ENCODE results near the gene DLG2.

The DLG2 gene

GRCh38 chr11:84188521-84188920 lies 1438.6 kb downstream of the DLG2 start:
- in situ Hi-C loops (cut with MboI; ENCODE audit: low sequenced_read_pairs, unreplicated experiment), result no loop called here
- no peak for TF ChIP-seq CTCF (IDR thresholded peaks at IDR 0.05; ENCODE audit: borderline replicate concordance, control extremely low read depth, extremely low read depth, insufficient read depth, missing control alignments)

GRCh38 chr11:84173078-84173477 lies 1454.1 kb downstream of the DLG2 start:
- TF ChIP-seq CTCF (IDR thresholded peaks at IDR 0.05; ENCODE audit: borderline replicate concordance, control extremely low read depth, extremely low read depth, insufficient read depth, missing control alignments), result no peak
- in situ Hi-C loops (cut with MboI; ENCODE audit: low sequenced_read_pairs, unreplicated experiment), result no loop called here
- DNase-seq (ENCODE audit: low spot score), result no peak

More at GRCh38 chr11:84188521-84188920, 1438.6 kb downstream of the DLG2 start:
- no peak for DNase-seq (ENCODE audit: low spot score)

- no peak for DNase-seq (ENCODE audit: low spot score)
- in situ Hi-C loops (cut with MboI; ENCODE audit: low sequenced_read_pairs, unreplicated experiment), result no loop called here
- TF ChIP-seq CTCF (IDR thresholded peaks at IDR 0.05; ENCODE audit: borderline replicate concordance, control extremely low read depth, extremely low read depth, insufficient read depth, missing control alignments), result no peak
Observed at GRCh38 chr11:84165139-84165538, 1462.0 kb downstream of the DLG2 start.

GRCh38 chr11:84164728-84165127 lies 1462.4 kb downstream of the DLG2 start:
- TF ChIP-seq CTCF (IDR thresholded peaks at IDR 0.05; ENCODE audit: borderline replicate concordance, control extremely low read depth, extremely low read depth, insufficient read depth, missing control alignments), result no peak
- in situ Hi-C loops (cut with MboI; ENCODE audit: low sequenced_read_pairs, unreplicated experiment), result no loop called here
- no peak for DNase-seq (ENCODE audit: low spot score)

- in situ Hi-C loops (cut with MboI; ENCODE audit: low sequenced_read_pairs, unreplicated experiment), result no loop called here
- TF ChIP-seq CTCF (IDR thresholded peaks at IDR 0.05; ENCODE audit: borderline replicate concordance, control extremely low read depth, extremely low read depth, insufficient read depth, missing control alignments), result no peak
- DNase-seq (ENCODE audit: low spot score), result no peak
Observed at GRCh38 chr11:84163116-84163515, 1464.0 kb downstream of the DLG2 start.

- in situ Hi-C loops (cut with MboI; ENCODE audit: low sequenced_read_pairs, unreplicated experiment), result no loop called here
- DNase-seq (ENCODE audit: low spot score), result no peak
- no peak for TF ChIP-seq CTCF (IDR thresholded peaks at IDR 0.05; ENCODE audit: borderline replicate concordance, control extremely low read depth, extremely low read depth, insufficient read depth, missing control alignments)
Observed at GRCh38 chr11:84157639-84158038, 1469.5 kb downstream of the DLG2 start.

GRCh38 chr11:84146826-84147225 lies 1480.3 kb downstream of the DLG2 start:
- no peak for TF ChIP-seq CTCF (IDR thresholded peaks at IDR 0.05; ENCODE audit: borderline replicate concordance, control extremely low read depth, extremely low read depth, insufficient read depth, missing control alignments)
- DNase-seq (ENCODE audit: low spot score), result no peak

More at GRCh38 chr11:84146826-84147225, 1480.3 kb downstream of the DLG2 start:
- in situ Hi-C loops (cut with MboI; ENCODE audit: low sequenced_read_pairs, unreplicated experiment), result no loop called here
